Stimulated activated CD4-positive, alpha-beta T cell treated with anti-CD3 and anti-CD28 coated beads, Interleukin-15, amount 100 ng/mL, for 24 hours (primary cell): ENCODE data around the gene PIAS2.
A peak's percentile ranks its signal among the peaks of the same experiment; 100 is the strongest.

ENCODE experiments used
- DNase-seq: peaks from one replicate; pipeline ENCODE4 v3.0.0-alpha.2; 2020

The PIAS2 gene

GRCh38 chr18:46756559-46757201 is 160.6 kb downstream of the PIAS2 start, which contains the start of gene ST8SIA5:
ST8SIA5 (minus strand) TSS chr18:46757053; CDS start chr18:46756508, 545 bp downstream.
- peak; percentile 25 for DNase-seq

GRCh38 chr18:46756025-46756558 is 161.2 kb downstream of the PIAS2 start:
- DNase-seq, result no peak

- no peak for DNase-seq
Observed at GRCh38 chr18:46755315-46756024, 161.8 kb downstream of the PIAS2 start.

- DNase-seq, result no peak
Observed at GRCh38 chr18:46754661-46755292, 162.5 kb downstream of the PIAS2 start.

- DNase-seq, result no peak
Observed at GRCh38 chr18:46754188-46754587, 163.1 kb downstream of the PIAS2 start.
